ACC112 (cell line): ENCODE measurements around the gene HIBCH.
A peak's percentile ranks its signal among the peaks of the same experiment; 100 is the strongest.
"Not testable (repeated sequence)": the region's sequence is repeated elsewhere in the genome, so short reads cannot be mapped to it uniquely, and the experiment has no call there.

Experiments
- H2AFZ ChIP-seq: fragments of 200-600 bp; sonication (generic); one replicate; pipeline ENCODE4 v1.6.0; 2017; ENCODE audit warnings: antibody characterized with exemption, low read length; ENCODE audit not compliant: unreplicated experiment
- H3K27ac ChIP-seq: fragments of 200-600 bp; sonication (generic); 2 replicates; pipeline ENCODE4 v1.5.1; 2014; ENCODE audit warnings: low read depth, mild to moderate bottlenecking, antibody characterized with exemption, low read length, moderate library complexity
- H3K27me3 ChIP-seq: fragments of 200-600 bp; sonication (generic); 2 replicates; pipeline ENCODE4 v1.6.1; 2014; ENCODE audit warnings: mild to moderate bottlenecking, antibody characterized with exemption, low read length, moderate library complexity, mixed read lengths; ENCODE audit not compliant: insufficient read depth
- H3K36me3 ChIP-seq: fragments of 200-600 bp; sonication (generic); 2 replicates; pipeline ENCODE4 v1.6.1; 2016; ENCODE audit warnings: mild to moderate bottlenecking, antibody characterized with exemption, low read length, moderate library complexity, mixed read lengths; ENCODE audit not compliant: insufficient read depth
- H3K4me1 ChIP-seq: fragments of 200-600 bp; sonication (generic); one replicate; pipeline ENCODE4 v1.6.1; 2016; ENCODE audit warnings: low read length, mixed read lengths; ENCODE audit not compliant: insufficient read depth, unreplicated experiment, control insufficient read depth
- H3K4me3 ChIP-seq: fragments of 200-600 bp; sonication (generic); 2 replicates; pipeline ENCODE4 v1.5.1; 2014; ENCODE audit warnings: mild to moderate bottlenecking, low read depth, low read length
- H3K79me2 ChIP-seq: fragments of 200-600 bp; sonication (generic); one replicate; pipeline ENCODE4 v1.6.0; 2016; ENCODE audit warnings: low read length; ENCODE audit not compliant: control insufficient read depth, unreplicated experiment, insufficient read depth

The HIBCH gene, protein sequence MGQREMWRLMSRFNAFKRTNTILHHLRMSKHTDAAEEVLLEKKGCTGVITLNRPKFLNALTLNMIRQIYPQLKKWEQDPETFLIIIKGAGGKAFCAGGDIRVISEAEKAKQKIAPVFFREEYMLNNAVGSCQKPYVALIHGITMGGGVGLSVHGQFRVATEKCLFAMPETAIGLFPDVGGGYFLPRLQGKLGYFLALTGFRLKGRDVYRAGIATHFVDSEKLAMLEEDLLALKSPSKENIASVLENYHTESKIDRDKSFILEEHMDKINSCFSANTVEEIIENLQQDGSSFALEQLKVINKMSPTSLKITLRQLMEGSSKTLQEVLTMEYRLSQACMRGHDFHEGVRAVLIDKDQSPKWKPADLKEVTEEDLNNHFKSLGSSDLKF

DNA sequence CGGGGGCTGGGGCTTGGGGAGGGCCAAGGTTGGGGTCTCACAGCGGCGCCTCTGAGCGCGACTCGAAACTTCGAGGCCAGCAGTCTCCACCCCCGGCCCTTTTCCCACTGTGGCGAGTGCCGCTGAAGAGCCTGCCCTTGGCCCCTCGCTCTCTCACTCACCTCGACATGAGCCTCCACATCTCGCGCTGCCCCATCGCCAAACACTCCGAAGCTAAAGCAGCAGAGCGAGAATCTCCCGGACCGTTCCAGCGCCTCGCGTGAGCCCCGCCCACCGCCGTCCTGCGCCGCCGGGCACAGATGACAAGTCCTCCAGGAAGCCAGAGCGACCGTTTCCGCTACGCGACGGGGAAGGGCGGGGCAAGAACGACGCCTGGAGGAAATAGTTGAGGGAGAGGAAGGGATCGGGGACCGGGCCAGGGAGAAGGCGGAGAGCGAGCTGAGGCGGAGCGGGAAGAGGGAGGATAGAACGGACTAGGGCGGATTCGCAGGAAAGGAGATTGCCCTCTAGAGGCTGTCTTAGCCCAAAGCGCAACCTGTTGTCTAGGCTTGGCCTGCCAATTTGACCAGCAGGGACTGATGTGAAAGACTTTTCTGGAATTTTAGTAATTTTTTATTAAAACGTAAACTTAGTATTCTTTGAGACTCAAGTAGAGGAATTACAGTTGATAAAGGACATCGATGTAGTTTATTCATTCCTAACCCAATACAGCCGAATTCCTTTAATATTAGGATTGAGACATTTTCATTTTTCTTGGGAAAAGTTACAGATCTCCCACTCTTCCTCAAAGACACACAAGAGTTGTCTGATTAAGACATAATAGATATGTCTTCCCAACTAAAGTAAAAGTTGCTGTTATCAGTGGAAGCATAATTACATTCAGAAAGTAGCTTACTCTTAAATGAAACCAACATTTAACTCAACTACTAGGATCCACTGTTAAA lies at the start of gene HIBCH:
Gene HIBCH, minus strand, starts transcription at position 272 of the 944 bp plus-strand sequence. Its CDS starts 76 bp downstream, at position 196.
- Histone ChIP-seq H3K4me3 (peak within 1 kb of the TSS; percentile 97), H3K27me3 (no peaks in the 10 kb centered on the region), H3K4me1 (peaks cover 12% of the 10 kb centered on the region), H3K36me3 (no peaks in the 10 kb centered on the region), H3K79me2 (peaks cover 11% of the 10 kb centered on the region), H3K27ac (peak within 1 kb of the TSS; percentile 47), H2AFZ (peak within 1 kb of the TSS; percentile 96)

DNA sequence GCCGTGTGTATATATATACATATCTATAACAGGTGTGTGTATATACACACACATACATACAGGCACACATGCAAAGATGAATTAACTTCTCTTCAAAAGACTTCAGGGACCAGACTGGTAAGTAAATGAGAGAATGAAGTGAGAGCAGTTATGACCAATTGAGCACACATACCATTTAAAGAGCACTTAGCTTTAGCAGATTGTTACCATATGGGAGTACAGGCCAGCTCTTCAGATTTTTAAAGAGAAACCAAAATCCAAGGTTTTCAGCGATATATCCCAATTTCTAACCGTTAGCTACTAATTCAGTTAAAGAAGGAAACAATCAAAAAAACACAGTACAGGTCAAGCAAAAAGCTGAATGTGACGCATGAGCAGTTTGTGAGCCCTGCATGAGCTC lies 47.5 kb upstream of the HIBCH start:
- H3K79me2 ChIP-seq: no peaks in the 10 kb centered on the region
- no peaks in the 10 kb centered on the region for H3K4me1 ChIP-seq
- H3K27ac ChIP-seq: no peak overlapping the region
- no peaks in the 10 kb centered on the region for H3K27me3 ChIP-seq
- no peak overlapping the region for H2AFZ ChIP-seq
- no peak overlapping the region for H3K4me3 ChIP-seq
- H3K36me3 ChIP-seq: peaks cover 14% of the 10 kb centered on the region; the same call in 1 of the 2 replicates

DNA sequence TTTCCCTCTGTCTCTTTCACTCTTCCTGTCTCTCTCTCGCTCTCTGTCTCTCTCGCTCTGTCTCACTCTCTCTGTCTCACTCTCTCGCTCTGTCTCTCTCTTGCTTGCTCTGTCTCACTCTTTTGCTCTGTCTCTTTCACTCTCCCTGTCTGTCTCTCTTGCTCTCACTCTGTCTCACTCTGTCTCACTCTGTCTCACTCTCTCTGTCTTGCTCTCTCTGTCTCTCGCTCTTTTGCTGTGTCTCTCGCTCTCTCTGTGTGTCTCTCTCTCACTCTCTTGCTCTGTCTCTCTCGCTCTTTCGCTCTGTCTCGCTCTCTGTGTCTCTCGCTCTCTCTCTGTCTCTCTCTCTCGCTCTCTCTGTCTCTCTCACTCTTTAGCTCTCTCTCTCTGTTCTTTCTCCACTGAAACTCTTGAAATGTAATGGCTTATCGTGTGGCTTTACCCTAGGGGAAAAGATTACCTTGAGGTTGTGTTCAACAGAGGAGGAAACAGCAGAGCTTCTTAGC lies 46.7 kb upstream of the HIBCH start:
- Histone ChIP-seq H3K4me3 (no peak overlapping the region), H3K36me3 (peaks cover 14% of the 10 kb centered on the region; the same call in 1 of the 2 replicates), H3K27me3 (no peaks in the 10 kb centered on the region), H3K27ac (no peak overlapping the region), H3K4me1 (no peaks in the 10 kb centered on the region), H2AFZ (no peak overlapping the region), H3K79me2 (no peaks in the 10 kb centered on the region)

DNA sequence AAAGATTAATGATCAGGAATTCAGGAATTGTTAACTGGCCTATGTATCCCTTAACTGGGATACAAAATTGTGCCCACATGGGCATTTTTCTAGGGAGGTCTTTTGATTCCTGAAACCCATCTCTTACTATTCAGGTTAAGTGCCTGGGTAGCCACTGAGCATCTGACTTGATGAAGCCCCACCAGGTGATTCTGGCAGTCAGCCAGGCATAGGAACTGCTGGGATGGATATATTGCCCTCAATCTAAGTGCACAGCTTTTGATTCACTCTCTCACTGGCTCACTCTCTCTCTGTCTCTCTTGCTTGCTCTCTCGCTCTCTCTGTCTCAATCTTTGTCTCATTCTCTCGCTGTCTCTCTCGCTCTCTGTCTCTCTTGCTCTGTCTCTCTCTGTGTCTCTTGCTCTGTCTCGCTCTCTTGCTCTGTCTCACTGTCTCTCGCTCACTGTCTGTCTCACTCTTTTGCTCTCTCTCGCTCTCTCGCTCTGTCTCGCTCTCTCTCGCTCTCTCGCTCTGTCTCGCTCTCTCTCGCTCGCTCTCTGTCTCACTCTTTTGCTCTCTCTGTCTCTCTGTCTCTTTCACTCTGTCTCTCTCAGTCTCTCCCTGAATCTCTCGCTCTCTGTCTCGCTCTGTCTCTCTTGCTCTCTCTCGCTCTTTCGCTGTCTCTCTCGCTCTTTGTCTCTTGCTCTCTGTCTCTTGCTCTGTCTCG lies 46.0 kb upstream of the HIBCH start:
- no peak overlapping the region for H2AFZ ChIP-seq
- no peaks in the 10 kb centered on the region for H3K79me2 ChIP-seq
- no peak overlapping the region for H3K4me3 ChIP-seq
- H3K27ac ChIP-seq: no peak overlapping the region
- no peaks in the 10 kb centered on the region for H3K27me3 ChIP-seq
- H3K36me3 ChIP-seq: peaks cover 12% of the 10 kb centered on the region; the same call in 1 of the 2 replicates
- H3K4me1 ChIP-seq: no peaks in the 10 kb centered on the region

DNA sequence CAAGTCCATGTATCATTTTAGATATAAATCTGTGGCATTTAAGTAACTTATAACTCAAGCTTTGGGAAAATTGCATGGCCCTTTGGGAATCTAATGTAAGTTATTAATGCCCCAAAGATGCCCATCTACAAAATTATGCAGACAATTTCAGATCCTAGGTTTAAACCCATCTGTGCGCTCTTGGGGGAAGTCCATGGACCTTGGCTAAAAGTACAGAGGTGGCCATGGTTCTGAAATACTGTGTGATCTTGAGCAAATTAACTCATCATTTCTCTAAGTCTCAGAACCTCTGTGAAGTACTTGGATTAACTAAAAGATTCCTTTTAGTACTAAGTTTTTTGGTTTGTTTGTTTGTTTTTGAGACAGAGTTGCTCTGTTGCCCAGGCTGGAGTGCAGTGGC lies 43.3 kb upstream of the HIBCH start:
- H3K4me1 ChIP-seq: peaks cover 10% of the 10 kb centered on the region

DNA sequence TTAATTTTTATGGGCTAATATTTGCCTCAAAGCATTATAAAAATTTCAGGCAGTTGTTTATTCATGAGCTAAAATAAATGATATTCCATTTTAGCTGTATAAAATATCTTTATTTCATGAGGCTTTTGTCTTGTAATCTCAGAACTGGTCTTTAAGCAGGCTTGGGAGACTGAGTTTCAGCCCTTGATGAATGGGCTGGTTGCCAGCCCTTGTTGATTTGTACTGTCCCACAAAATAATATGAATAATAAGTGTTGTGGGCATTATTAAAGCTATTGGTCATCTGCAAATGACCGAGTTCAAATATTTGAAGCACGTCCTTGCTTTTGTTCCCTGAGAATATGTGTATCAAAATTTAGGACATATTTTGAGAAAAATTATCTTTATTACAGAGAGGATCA lies 41.9 kb upstream of the HIBCH start:
- Histone ChIP-seq H3K36me3 (no peaks in the 10 kb centered on the region), H3K27me3 (no peaks in the 10 kb centered on the region), H3K79me2 (peaks cover 3% of the 10 kb centered on the region), H3K4me3 (no peak overlapping the region), H3K4me1 (peaks cover 10% of the 10 kb centered on the region), H2AFZ (no peak overlapping the region), H3K27ac (no peak overlapping the region)

More for the DNA sequence above, 43.3 kb upstream of the HIBCH start:
- Histone ChIP-seq H2AFZ (no peak overlapping the region), H3K27me3 (no peaks in the 10 kb centered on the region), H3K36me3 (0 out of 2 replicates have a peak, but pooled peaks cover 3% of the 10 kb centered on the region), H3K27ac (no peak overlapping the region), H3K79me2 (no peaks in the 10 kb centered on the region), H3K4me3 (no peak overlapping the region)

DNA sequence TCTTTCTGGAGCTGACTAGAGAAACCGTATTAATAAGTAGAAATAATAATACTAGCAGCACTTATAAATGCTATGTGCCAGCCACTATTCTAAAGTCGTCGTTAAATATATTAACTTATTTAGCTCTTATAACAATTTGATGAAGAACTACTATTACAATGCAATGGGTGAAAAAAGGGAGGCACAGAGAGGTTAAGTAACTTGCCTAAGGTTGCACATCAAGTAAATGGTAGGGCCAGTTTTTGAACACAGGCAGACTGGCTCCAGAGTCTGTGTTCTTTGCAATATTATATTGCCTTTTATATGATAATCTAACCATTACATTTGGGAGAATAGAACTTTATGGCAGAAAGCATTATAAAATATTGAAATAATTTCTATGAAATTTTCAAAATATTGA lies 41.3 kb upstream of the HIBCH start:
- Histone ChIP-seq H3K27ac (no peak overlapping the region), H3K27me3 (no peaks in the 10 kb centered on the region), H2AFZ (no peak overlapping the region), H3K4me3 (no peak overlapping the region), H3K79me2 (peaks cover 8% of the 10 kb centered on the region), H3K4me1 (peaks cover 10% of the 10 kb centered on the region), H3K36me3 (no peaks in the 10 kb centered on the region)

DNA sequence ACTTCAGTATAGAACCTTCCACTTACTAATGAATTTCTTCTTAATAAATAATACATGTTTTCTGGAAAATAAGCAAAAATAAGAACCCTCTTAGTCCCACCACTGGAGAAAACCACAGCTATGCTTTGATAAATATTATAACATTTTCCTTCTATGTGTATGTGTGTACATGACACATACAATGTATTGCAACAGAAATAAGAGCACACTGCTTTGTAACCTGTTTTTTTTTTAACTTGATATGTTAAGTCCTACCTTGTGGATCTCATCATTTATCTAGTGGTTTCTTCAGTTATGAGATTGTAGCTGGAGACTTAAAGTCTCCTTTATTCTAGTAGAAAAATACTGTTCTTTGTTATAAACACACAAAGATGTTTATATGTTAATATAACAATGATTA lies 40.9 kb upstream of the HIBCH start:
- no peak overlapping the region for H3K27ac ChIP-seq
- no peak overlapping the region for H3K4me3 ChIP-seq
- H3K79me2 ChIP-seq: peaks cover 8% of the 10 kb centered on the region
- no peaks in the 10 kb centered on the region for H3K36me3 ChIP-seq
- no peaks in the 10 kb centered on the region for H3K27me3 ChIP-seq
- H3K4me1 ChIP-seq: peaks cover 10% of the 10 kb centered on the region
- H2AFZ ChIP-seq: no peak overlapping the region

DNA sequence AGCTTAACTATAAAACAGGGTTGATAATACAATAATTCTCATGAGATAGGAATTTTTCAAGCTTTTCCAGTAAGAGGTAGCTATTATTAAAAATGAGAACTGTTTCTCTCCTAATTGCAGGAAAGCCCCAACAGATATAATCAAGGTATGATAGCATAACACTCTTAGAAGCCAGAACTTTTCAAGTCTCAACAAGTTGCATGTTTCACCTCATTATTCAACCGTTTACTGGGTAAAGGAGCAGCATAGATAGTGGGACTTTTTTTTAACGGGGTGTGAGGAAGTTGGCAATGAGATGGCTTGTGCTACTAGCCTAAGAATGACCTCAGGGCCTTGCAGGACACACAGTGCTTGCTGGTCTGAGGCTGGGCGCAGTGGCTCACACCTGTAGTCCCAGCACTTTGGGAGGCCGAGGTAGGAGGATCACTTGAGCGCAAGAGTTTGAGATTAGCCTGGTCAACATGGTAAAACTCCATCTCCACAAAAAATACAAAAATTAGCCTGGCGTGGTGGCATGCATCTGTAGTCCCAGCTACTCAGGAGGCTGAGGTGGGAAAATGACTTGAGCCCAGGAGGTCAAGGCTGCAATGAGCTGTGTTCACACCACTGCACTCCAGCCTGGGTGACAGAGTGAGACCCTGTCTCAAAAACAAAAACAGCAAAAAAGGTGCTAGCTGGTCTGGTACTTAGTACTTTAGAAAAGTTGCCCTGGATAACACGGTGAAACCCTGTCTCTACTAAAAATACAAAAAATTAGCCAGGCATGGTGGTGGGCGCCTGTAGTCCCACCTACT lies 39.2 kb upstream of the HIBCH start:
- H3K4me1 ChIP-seq: peaks cover 13% of the 10 kb centered on the region

More for the DNA sequence above, 39.2 kb upstream of the HIBCH start:
- H3K36me3 ChIP-seq, H3K27me3 ChIP-seq, H3K27ac ChIP-seq, H2AFZ ChIP-seq, H3K4me3 ChIP-seq, H3K79me2 ChIP-seq: not testable (repeated sequence)
